SK-N-SH (cell line): ENCODE measurements around the gene CTAG2. TPM values are rescaled to one million over a fixed set of nuclear protein-coding genes. Genes with fewer than 3 reads are reported as not detected.

Experiments
- CTCF ChIA-PET: fragments of 300-600, 350-600 bp; formaldehyde crosslinking; extraction: SDS; loops from one replicate; lab custom pipeline; 2021; lab: Yijun Ruan, JAX
- POLR2A ChIA-PET: fragments of 350-600 bp; sonication (Branson Sonifier 250); formaldehyde crosslinking; extraction: SDS; loops from one replicate; lab custom pipeline; 2020; ENCODE audit warnings: antibody characterized with exemption, inconsistent platforms; lab: Yijun Ruan, JAX
- DNase-seq: peaks from one replicate; pipeline ENCODE4 v3.0.0; 2012
- H2AFZ ChIP-seq: fragments of 200-600 bp; sonication (generic); 2 replicates; pipeline ENCODE4 v1.8.1; 2016; ENCODE audit warnings: antibody characterized with exemption, mild to moderate bottlenecking, low read depth
- H3F3A ChIP-seq: fragments of 200-600 bp; sonication (generic); replicated peaks from 2 replicates; pipeline ENCODE3; 2016; ENCODE audit warnings: antibody characterized with exemption, mild to moderate bottlenecking; ENCODE audit not compliant: insufficient read depth
- H3K27ac ChIP-seq, 2 experiments: fragments of 200-500 bp in 1 of 2; fragments of 200-600 bp in 1 of 2; sonication (Bioruptor generic) in 1 of 2; sonication (generic), shearing (Covaris generic) in 1 of 2; 2 replicates each; pipeline versions ENCODE4 v1.5.1 to v1.6.1; 2014 to 2016; ENCODE audit warnings: low read depth in 2 of 2, inconsistent platforms in 1 of 2, low read length in 1 of 2, mild to moderate bottlenecking in 1 of 2, mixed read lengths in 1 of 2
- H3K27me3 ChIP-seq: fragments of 200-600 bp; sonication (generic), shearing (Covaris generic); 2 replicates; pipeline ENCODE4 v1.6.1; 2016; ENCODE audit warnings: mixed run types; ENCODE audit not compliant: insufficient read depth
- H3K36me3 ChIP-seq, 2 experiments: fragments of 200-500 bp in 1 of 2; fragments of 200-600 bp in 1 of 2; sonication (Bioruptor generic) in 1 of 2; sonication (generic) in 1 of 2; replicated peaks in 1 of 2; 2 replicates each; pipeline versions ENCODE3 to v1.5.1; 2014 to 2016; ENCODE audit warnings: low read length in 1 of 2, mild to moderate bottlenecking in 1 of 2; ENCODE audit not compliant: insufficient read depth in 2 of 2, control insufficient read depth in 1 of 2
- H3K4me1 ChIP-seq, 2 experiments: fragments of 200-500 bp in 1 of 2; fragments of 200-600 bp in 1 of 2; sonication (Bioruptor generic) in 1 of 2; sonication (generic), shearing (Covaris generic) in 1 of 2; 2 replicates each; pipeline versions ENCODE4 v1.5.1 to v1.6.1; 2014 to 2016; ENCODE audit warnings: low read depth in 1 of 2, low read length in 1 of 2, mixed run types in 1 of 2; ENCODE audit not compliant: insufficient read depth in 2 of 2, control insufficient read depth in 1 of 2
- H3K4me2 ChIP-seq: fragments of 200-600 bp; sonication (generic), shearing (Covaris generic); 2 replicates; pipeline ENCODE4 v1.6.1; 2017; ENCODE audit warnings: mixed run types
- H3K4me3 ChIP-seq, 2 experiments: fragments of 200-500 bp in 1 of 2; fragments of 200-600 bp in 1 of 2; sonication (Bioruptor generic) in 1 of 2; sonication (generic), shearing (Covaris generic) in 1 of 2; 2 replicates each; pipeline versions ENCODE4 v1.5.1 to v1.8.1; 2014 to 2016; ENCODE audit warnings: low read depth in 2 of 2, inconsistent platforms in 1 of 2, low read length in 1 of 2, mild to moderate bottlenecking in 1 of 2, mixed read lengths in 1 of 2, moderate library complexity in 1 of 2
- H3K79me2 ChIP-seq: fragments of 200-600 bp; sonication (generic); 2 replicates; pipeline ENCODE4 v1.8.1; 2017; ENCODE audit warnings: mild to moderate bottlenecking; ENCODE audit not compliant: insufficient read depth
- H3K9ac ChIP-seq: fragments of 200-600 bp; sonication (generic); 2 replicates; pipeline ENCODE4 v1.6.1; 2017; ENCODE audit warnings: mixed run types
- H3K9me2 ChIP-seq: fragments of 200-600 bp; sonication (generic); 2 replicates; pipeline ENCODE4 v1.6.1; 2017; ENCODE audit warnings: mixed run types
- H3K9me3 ChIP-seq: fragments of 200-600 bp; sonication (generic); 2 replicates; pipeline ENCODE4 v1.6.1; 2017; ENCODE audit warnings: mixed run types, mild to moderate bottlenecking, moderate library complexity
- H4K20me1 ChIP-seq: fragments of 200-600 bp; sonication (generic); 2 replicates; pipeline ENCODE4 v1.6.1; 2017; ENCODE audit warnings: mild to moderate bottlenecking, mixed run types; ENCODE audit not compliant: insufficient read depth
- GATA2 ChIP-seq: sonication (generic); formaldehyde crosslinking; IDR thresholded peaks from 2 replicates; pipeline ENCODE4 v1.5.0; 2020; ENCODE audit warnings: mild to moderate bottlenecking, missing genetic modification reagents
- MXI1 ChIP-seq: IDR thresholded peaks from 2 replicates; pipeline ENCODE4 v1.6.1; 2012; ENCODE audit warnings: mild to moderate bottlenecking, low read depth, low read length, improper control_type of control experiment
- RFX5 ChIP-seq: IDR thresholded peaks from 2 replicates; pipeline ENCODE4 v1.6.1; 2012; ENCODE audit warnings: mild to moderate bottlenecking, improper control_type of control experiment, low read length
- WGBS: methylation state at CpG from one replicate; pipeline ENCODE4 v1.1.6; 2017; ENCODE audit warnings: low lambda C conversion rate; 5-methylcytosine and 5-hydroxymethylcytosine counted together
- polyA plus RNA-seq, 3 experiments: library from polyadenylated mRNA; depleted of rRNA; stranded (reverse); fragments of >200 nt; gene quantifications; 2 replicates each; pipeline ENCODE4 v1.2.3, GENCODE V29; 2012
- small RNA-seq, 7 experiments: library from RNA; depleted of rRNA; stranded (forward); fragments of <200 nt; gene quantifications; one replicate each; pipeline ENCODE3, GENCODE V24; 2012

The CTAG2 gene
- polyA plus RNA-seq, 1 of the 3 experiments (the other 2 are of a cell fraction), result 3.7 TPM

- no peak for DNase-seq
- Histone ChIP-seq H3K9me2 (no peaks in the 10 kb centered on the region), H3K36me3 (no peaks in the 10 kb centered on the region), H4K20me1 (no peaks in the 10 kb centered on the region), H3K27me3 (0 out of 2 replicates have a peak, but pooled peaks cover 8% of the 10 kb centered on the region), H3F3A (peaks cover 8% of the 10 kb centered on the region), H2AFZ (no peak overlapping the region), H3K4me1 (peaks cover 0 to 10% of the 10 kb centered on the region in 2 experiments; a peak in 1 of 4 replicates), H3K9ac (no peak overlapping the region), H3K4me2 (no peak overlapping the region), H3K79me2 (no peaks in the 10 kb centered on the region), H3K27ac (no peak overlapping the region), H3K9me3 (no peaks in the 10 kb centered on the region)
- ChIA-PET POLR2A (no interaction called here), CTCF (no interaction called here)
- TF ChIP-seq MXI1 (no peak), RFX5 (no peak), GATA2 (CRISPR knock-in tag) (no peak)
- TF ChIP-seq, all 33 proteins: peak for 0
- no peak overlapping the region for H3K4me3 ChIP-seq
- 32% methylated on average over 11 of the region's 13 CpGs for WGBS
Observed at GRCh38 chrX:154602226-154602625, 51.2 kb downstream of the CTAG2 start.

Small RNA genes within 50 kb of the gene (small RNA-seq; reads per million reads assigned to genes)
- 0 reads per million in 7 experiments for gene AC244090.1
- gene AC244107.2, result 0 reads per million in 7 experiments

Other genes starting within 250 kb of the CTAG2 start
- gene DNASE1L1, start 244.3 kb downstream of the CTAG2 start, polyA plus RNA-seq (2012; rRNA removed), result 18.2 and 22.5 TPM in 2 replicates
- 34.0 and 35.7 TPM in 2 replicates for gene TAFAZZIN, start 242.0 kb downstream of the CTAG2 start, polyA plus RNA-seq (2012; rRNA removed)
- 92.2 and 102 TPM in 2 replicates for gene ATP6AP1, start 224.9 kb downstream of the CTAG2 start, polyA plus RNA-seq (2012; rRNA removed)
- gene GDI1, start 216.4 kb downstream of the CTAG2 start, polyA plus RNA-seq (2012; rRNA removed), result 403 and 408 TPM in 2 replicates
- 86.0 and 97.0 TPM in 2 replicates for gene FAM50A, start 209.4 kb downstream of the CTAG2 start, polyA plus RNA-seq (2012; rRNA removed)
- 28.3 and 33.2 TPM in 2 replicates for gene PLXNA3, start 195.3 kb downstream of the CTAG2 start, polyA plus RNA-seq (2012; rRNA removed)
- gene LAGE3, start 174.3 kb downstream of the CTAG2 start, polyA plus RNA-seq (2012; rRNA removed), result 29.3 and 37.2 TPM in 2 replicates
- 27.4 and 27.8 TPM in 2 replicates for gene UBL4A, start 167.0 kb downstream of the CTAG2 start, polyA plus RNA-seq (2012; rRNA removed)
- 28.4 and 29.7 TPM in 2 replicates for gene SLC10A3, start 162.9 kb downstream of the CTAG2 start, polyA plus RNA-seq (2012; rRNA removed)
- gene FAM3A, start 137.3 kb downstream of the CTAG2 start, polyA plus RNA-seq (2012; rRNA removed), result 36.7 and 42.1 TPM in 2 replicates
- gene G6PD, start 106.7 kb downstream of the CTAG2 start, polyA plus RNA-seq (2012; rRNA removed), result 70.1 and 131 TPM in 2 replicates
- gene IKBKG, start 106.0 kb downstream of the CTAG2 start, polyA plus RNA-seq (2012; rRNA removed), result 32.5 and 36.4 TPM in 2 replicates
- not detected in 2 replicates for gene CTAG1A, start 68.4 kb downstream of the CTAG2 start, polyA plus RNA-seq (2012; rRNA removed)
- not detected in 2 replicates for gene CTAG1B, start 34.3 kb downstream of the CTAG2 start, polyA plus RNA-seq (2012; rRNA removed)
- 3.3 and 4.5 TPM in 2 replicates for gene GAB3, start 97.5 kb upstream of the CTAG2 start, polyA plus RNA-seq (2012; rRNA removed)
- gene DKC1, start 109.3 kb upstream of the CTAG2 start, polyA plus RNA-seq (2012; rRNA removed), result 53.0 and 73.6 TPM in 2 replicates
- gene MPP1, start 151.9 kb upstream of the CTAG2 start, polyA plus RNA-seq (2012; rRNA removed), result 12.7 and 13.3 TPM in 2 replicates
- gene SMIM9, start 181.1 kb upstream of the CTAG2 start, polyA plus RNA-seq (2012; rRNA removed), result not detected in 2 replicates
- gene F8A1, start 232.8 kb upstream of the CTAG2 start, polyA plus RNA-seq (2012; rRNA removed), result 3.9 and 4.5 TPM in 2 replicates